ENCODE results near the gene EPAS1. TPM values are rescaled to one million over a fixed set of nuclear protein-coding genes. Genes with fewer than 3 reads are reported as not detected.

The EPAS1 gene
- total RNA-seq, 1 experiment from 2014 or later, result 8.5 TPM

GRCh38 chr2:46284796-46285195 is 12.4 kb upstream of the EPAS1 start (continued):
- TF ChIP-seq ATF6 (CRISPR knock-in tag; IDR thresholded peaks at IDR 0.05) (no peak), IRF1 (CRISPR knock-in tag; IDR thresholded peaks at IDR 0.05) (no peak), ZNF219 (CRISPR knock-in tag; IDR thresholded peaks at IDR 0.05; ENCODE audit: borderline replicate concordance) (no peak), SP1 (CRISPR knock-in tag; conservative IDR thresholded peaks at IDR 0.05) (no peak), ZNF671 (CRISPR knock-in tag; IDR thresholded peaks at IDR 0.05) (no peak), NR3C1 (CRISPR knock-in tag; conservative IDR thresholded peaks at IDR 0.05; ENCODE audit: low read depth) (no peak), ARID4B (CRISPR knock-in tag; IDR thresholded peaks at IDR 0.05; ENCODE audit: borderline replicate concordance) (no peak), STAT6 (CRISPR knock-in tag; conservative IDR thresholded peaks at IDR 0.05; ENCODE audit: low read depth) (no peak)

- ChIA-PET POLR2A (no interaction called here), CTCF (interaction anchor here (1.1 to 2.5 kb wide), 4 partner anchors 7 to 224 kb away, joined by 3 to 9 read pairs (median 6); no protein-coding TSS in a partner anchor)
- no peaks in the 10 kb centered on the region for H3K36me3 Mint-ChIP-seq
- no peak for ATAC-seq
- H3K27me3 Mint-ChIP-seq (ENCODE audit: low read depth), result no peaks in the 10 kb centered on the region; the same call in 1 of the 2 replicates
- no peaks in the 10 kb centered on the region for H3K9me3 Mint-ChIP-seq
- H3K4me1 Mint-ChIP-seq, result peaks cover 15% of the 10 kb centered on the region
- H3K4me3 Mint-ChIP-seq, result no peak overlapping the region
- no peak overlapping the region for H3K27ac Mint-ChIP-seq
- DNase-seq (ENCODE audit: low spot score), result no peak
- TF ChIP-seq ARID4B (CRISPR knock-in tag; IDR thresholded peaks at IDR 0.05; ENCODE audit: borderline replicate concordance) (no peak), ZNF396 (CRISPR knock-in tag; IDR thresholded peaks at IDR 0.05; ENCODE audit: borderline replicate concordance) (no peak), HMGA2 (CRISPR knock-in tag; IDR thresholded peaks at IDR 0.05) (no peak), SOX15 (CRISPR knock-in tag; IDR thresholded peaks at IDR 0.05) (no peak), ZNF263 (CRISPR knock-in tag; IDR thresholded peaks at IDR 0.05; ENCODE audit: low read depth) (no peak), IRF1 (CRISPR knock-in tag; IDR thresholded peaks at IDR 0.05) (no peak), FOXP1 (CRISPR knock-in tag; IDR thresholded peaks at IDR 0.05; ENCODE audit: borderline replicate concordance) (no peak), ESRRA (CRISPR knock-in tag; IDR thresholded peaks at IDR 0.05; ENCODE audit: borderline replicate concordance) (no peak)
These were observed 10.5 kb upstream of the EPAS1 start for GRCh38 chr2:46286715-46287114.

Data from WTC11 (cell line).